ENCODE measurements around the gene MZT2B.
"Not testable (repeated sequence)": the region's sequence is repeated elsewhere in the genome, so short reads cannot be mapped to it uniquely, and the experiment has no call there.

The MZT2B gene, protein sequence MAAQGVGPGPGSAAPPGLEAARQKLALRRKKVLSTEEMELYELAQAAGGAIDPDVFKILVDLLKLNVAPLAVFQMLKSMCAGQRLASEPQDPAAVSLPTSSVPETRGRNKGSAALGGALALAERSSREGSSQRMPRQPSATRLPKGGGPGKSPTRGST

GRCh38 chr2:130181880-130182682 is at the start of gene MZT2B:
MZT2B (plus strand) TSS chr2:130182262; CDS start chr2:130182283, 21 bp downstream.
- peak; percentile 71 for DNase-seq (ENCODE audit: low spot score)

DNA sequence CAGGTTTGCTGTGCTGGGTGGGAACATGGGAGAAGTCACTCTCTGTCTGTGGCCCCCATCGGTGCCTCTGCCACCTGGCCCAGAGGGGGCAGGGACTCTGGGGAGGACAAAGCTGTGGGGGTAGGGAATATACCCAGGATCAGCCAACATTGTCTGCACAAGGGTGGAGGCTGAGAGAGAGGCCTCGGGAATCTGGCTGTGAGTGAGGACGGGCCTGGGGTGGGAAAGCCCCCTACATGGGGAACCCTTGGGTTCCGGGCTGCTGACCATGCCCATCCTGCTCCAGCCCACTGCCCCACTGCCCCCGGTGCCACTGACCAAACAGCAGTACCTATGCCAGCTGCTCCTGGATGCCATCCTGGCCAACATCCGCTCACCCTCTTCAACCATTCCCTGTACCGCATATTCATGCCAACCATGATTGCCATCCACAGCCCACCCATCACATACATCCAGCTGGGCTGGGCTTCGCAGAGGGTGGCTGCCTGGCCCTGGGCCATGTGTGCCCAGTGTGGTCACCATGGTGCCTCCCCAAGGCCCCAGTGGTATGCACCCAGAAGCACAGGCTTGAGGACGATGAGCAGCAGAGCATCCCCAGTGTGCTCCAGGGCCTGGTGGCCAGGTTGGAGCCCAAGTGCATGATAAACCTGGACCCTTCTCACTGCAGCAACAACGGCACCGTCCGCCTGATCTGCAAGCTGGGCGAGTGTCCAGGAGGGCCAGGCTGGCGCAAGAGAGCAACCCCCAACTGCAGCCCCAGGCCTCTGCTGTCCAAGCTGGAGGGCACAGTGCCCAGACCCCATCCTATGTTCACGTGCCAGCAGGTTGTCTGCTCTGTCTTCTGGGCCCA is 46.1 kb upstream of the MZT2B start:
- DNase-seq (ENCODE audit: low spot score): no peak

DNA sequence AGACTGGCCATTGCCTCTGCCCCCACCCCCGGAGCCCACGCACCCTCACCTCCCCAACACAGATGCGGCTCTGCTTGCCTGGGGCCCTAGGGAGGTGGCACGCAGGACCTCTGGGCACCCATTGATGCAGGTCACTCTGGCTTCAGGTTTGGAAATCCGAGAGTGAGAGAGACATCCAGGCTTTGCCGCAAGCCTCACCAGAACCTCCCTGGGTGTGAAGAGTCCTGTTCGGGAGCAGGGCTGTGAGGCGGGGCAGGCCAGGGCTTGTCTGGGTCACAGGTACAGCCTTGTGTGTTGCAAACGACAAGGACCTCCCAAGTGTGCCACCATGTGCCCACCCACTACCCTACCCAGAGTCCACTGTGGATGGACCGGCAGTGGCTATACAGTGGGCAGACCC is 45.5 kb upstream of the MZT2B start:
- not testable (repeated sequence) for DNase-seq (ENCODE audit: low spot score)

DNA sequence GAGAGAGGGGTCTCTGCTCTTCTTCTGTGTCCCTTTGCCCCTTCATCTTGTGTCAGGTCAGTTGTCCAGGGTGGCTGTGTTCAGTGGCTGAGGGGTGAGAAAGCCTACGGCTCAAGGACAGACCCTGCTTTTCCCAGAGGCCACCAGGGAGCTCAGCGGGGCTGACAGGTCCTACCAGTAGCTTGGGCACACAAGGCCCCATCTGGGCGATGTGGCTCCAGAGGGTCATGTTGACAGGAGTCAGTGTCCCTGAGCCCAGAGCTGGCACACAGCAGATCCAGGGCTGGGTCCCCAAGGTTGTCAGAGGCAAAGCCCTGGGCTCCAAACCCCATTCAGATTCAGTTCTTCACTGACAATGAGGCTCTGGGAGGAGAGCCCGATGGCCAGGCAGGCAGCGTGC is 44.9 kb upstream of the MZT2B start:
- not testable (repeated sequence) for DNase-seq (ENCODE audit: low spot score)

GRCh38 chr2:130138326-130138725 is 43.7 kb upstream of the MZT2B start:
- not testable (repeated sequence) for DNase-seq (ENCODE audit: low spot score)

GRCh38 chr2:130138841-130139251 is 43.2 kb upstream of the MZT2B start:
- not testable (repeated sequence) for DNase-seq (ENCODE audit: low spot score)

- not testable (repeated sequence) for DNase-seq (ENCODE audit: low spot score)
Observed at GRCh38 chr2:130139331-130140280, 42.5 kb upstream of the MZT2B start.

DNA sequence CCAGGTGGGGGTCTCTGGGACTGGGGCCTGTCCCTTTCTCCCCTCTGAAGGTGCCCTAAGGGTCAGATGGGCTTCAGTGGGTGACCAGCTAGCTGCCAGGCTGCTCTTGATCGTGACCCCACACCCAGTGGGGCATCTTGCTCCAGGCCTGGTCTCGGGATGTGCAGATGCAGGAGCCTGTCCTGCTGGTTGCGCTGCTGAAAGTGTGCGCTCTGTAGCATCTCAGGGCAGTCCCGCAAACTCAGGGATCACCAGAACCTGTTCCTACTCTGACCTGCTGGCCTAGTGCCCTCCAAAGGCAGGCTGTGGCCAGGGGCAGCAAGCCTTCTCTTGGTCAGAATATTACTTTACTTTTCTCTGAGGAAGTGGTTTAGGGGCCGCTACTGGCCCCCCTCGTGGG is 41.5 kb upstream of the MZT2B start:
- DNase-seq (ENCODE audit: low spot score): not testable (repeated sequence)

GRCh38 chr2:130141002-130141401 is 41.1 kb upstream of the MZT2B start:
- DNase-seq (ENCODE audit: low spot score): not testable (repeated sequence)

- DNase-seq (ENCODE audit: low spot score): not testable (repeated sequence)
Observed at GRCh38 chr2:130141645-130142370, 40.3 kb upstream of the MZT2B start.

- not testable (repeated sequence) for DNase-seq (ENCODE audit: low spot score)
Observed at GRCh38 chr2:130142396-130143265, 39.4 kb upstream of the MZT2B start.

GRCh38 chr2:130143266-130144039 is 38.6 kb upstream of the MZT2B start:
- DNase-seq (ENCODE audit: low spot score): not testable (repeated sequence)

- DNase-seq (ENCODE audit: low spot score): peak; percentile 22
Observed at GRCh38 chr2:130145006-130145414, 37.1 kb upstream of the MZT2B start, which contains the start of gene CCDC74B. CCDC74B (minus strand) TSS chr2:130145112; CDS start chr2:130144996, 116 bp downstream.

DNA sequence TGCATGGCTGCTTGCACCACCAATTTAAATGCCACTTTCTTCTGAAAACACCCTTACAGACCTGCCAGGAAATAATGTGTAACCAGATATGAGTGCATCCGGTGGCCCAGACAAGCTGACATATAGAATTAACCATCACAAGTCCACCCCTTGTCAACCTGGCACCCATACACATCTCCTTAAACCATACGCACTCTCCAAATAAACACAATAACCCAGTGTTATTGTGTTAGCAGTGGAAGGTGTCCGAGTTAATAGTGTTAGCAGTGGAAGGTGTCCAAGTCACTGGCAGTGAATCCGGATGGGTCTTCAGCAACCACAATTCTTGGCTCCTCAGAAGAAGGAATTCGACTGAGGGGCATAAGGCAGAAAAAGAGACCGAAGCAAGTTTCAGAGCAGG is 33.5 kb upstream of the MZT2B start:
- not testable (repeated sequence) for DNase-seq (ENCODE audit: low spot score)

DNA sequence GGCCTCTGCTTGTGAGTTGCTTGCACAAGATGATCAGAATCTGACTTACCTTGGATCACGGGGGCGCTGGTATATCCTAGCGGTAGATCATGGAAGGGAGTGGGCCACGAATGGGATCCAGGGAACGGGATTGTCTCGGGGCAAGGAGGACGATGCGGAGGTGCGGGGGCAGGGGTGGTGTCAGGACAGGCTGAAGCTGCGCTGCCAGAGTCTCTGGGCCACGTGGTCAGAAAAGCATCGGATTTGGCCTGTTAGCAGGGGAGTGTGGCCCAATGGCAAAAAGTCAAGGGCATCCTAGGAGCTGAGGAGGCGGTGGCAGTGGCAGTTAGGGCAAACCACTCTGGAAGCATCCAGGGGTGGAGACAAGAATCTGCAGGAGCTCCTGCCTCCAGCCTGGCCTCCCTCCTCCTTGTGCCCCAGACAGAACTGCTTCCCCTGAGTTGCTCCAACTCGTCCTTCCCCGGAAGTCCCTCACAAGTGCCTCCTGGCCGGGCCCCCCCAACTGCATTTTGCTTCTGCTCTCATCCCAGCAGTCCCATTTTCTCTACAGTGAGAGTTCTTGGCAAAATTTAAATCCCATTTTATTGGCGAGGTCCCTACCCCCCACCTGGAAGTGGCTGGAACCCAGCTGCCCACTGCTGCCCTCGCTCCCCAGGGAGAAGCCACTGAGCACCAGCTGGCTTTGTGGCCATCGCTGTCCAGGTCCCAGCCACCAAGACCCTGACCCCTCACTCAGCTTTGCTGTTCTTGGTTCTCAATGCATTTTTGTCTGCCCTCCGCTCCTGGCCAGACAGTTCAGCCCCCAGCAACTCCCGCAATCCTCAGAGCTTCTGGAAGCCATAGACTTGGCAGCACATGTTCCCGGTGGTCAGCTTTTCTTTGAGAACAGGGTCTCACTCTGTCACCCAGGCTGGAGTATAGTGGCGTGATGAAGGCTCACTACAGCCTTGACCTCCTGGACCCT is 31.6 kb upstream of the MZT2B start:
- no peak for DNase-seq (ENCODE audit: low spot score)

DNA sequence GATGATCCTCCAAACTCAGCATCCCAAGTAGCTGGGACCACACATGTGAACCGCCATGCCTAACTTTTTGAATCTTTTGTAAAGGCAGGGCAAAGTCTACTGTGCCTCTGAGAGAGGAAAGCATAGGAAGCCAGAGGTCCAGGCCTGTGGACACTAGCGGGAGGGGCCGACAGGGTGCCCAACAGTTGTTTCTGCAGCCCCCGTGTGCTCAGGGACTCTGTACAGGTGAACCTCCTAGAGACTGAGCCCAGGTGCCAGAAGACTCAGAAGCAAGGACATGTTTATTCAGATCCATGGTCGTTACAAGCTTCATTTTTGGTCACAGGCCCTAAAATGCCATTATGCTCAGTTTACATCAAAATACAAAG is 30.9 kb upstream of the MZT2B start:
- DNase-seq (ENCODE audit: low spot score): not testable (repeated sequence)

GRCh38 chr2:130152136-130152815 is 29.8 kb upstream of the MZT2B start:
- not testable (repeated sequence) for DNase-seq (ENCODE audit: low spot score)
